H9 (cell line): ENCODE measurements around the gene PLCZ1. TPM values are rescaled to one million over a fixed set of nuclear protein-coding genes. Genes with fewer than 3 reads are reported as not detected.

Experiments
- DNase-seq: peaks from one replicate; pipeline ENCODE4 v3.0.0-alpha.2; 2017
- H2AFZ ChIP-seq: one replicate; pipeline ENCODE4 v1.6.1; 2013; ENCODE audit warnings: mild to moderate bottlenecking, low read length, control low read depth, moderate library complexity
- H2AK5ac ChIP-seq: 2 replicates; pipeline ENCODE4 v1.6.1; 2013; ENCODE audit warnings: low read length, control low read depth, mixed read lengths; ENCODE audit not compliant: insufficient read length
- H2BK120ac ChIP-seq: one replicate; pipeline ENCODE4 v1.6.1; 2013; ENCODE audit warnings: low read depth, mild to moderate bottlenecking, low read length, control low read depth, inconsistent platforms; ENCODE audit not compliant: poor library complexity, severe bottlenecking
- H2BK12ac ChIP-seq: 2 replicates; pipeline ENCODE4 v1.6.1; 2013; ENCODE audit warnings: low read length, control low read depth, mixed read lengths, low read depth; ENCODE audit not compliant: insufficient read length
- H2BK15ac ChIP-seq: 2 replicates; pipeline ENCODE4 v1.6.1; 2013; ENCODE audit warnings: low read depth, low read length, control low read depth
- H2BK20ac ChIP-seq: one replicate; pipeline ENCODE4 v1.6.1; 2013; ENCODE audit warnings: low read depth, mild to moderate bottlenecking, low read length, control low read depth, inconsistent platforms; ENCODE audit not compliant: poor library complexity, severe bottlenecking
- H2BK5ac ChIP-seq: 2 replicates; pipeline ENCODE4 v1.6.1; 2013; ENCODE audit warnings: low read length, control low read depth, mixed read lengths; ENCODE audit not compliant: insufficient read length
- H3K14ac ChIP-seq: 2 replicates; pipeline ENCODE4 v1.6.1; 2013; ENCODE audit warnings: low read length, control low read depth; ENCODE audit not compliant: insufficient read depth
- H3K18ac ChIP-seq: 2 replicates; pipeline ENCODE4 v1.6.1; 2013; ENCODE audit warnings: low read depth, mild to moderate bottlenecking, mixed read lengths, low read length, control low read depth; ENCODE audit not compliant: insufficient read length
- H3K23ac ChIP-seq: 2 replicates; pipeline ENCODE4 v1.6.1; 2013; ENCODE audit warnings: low read length, control low read depth, mixed read lengths, low read depth; ENCODE audit not compliant: insufficient read length
- H3K23me2 ChIP-seq: 2 replicates; pipeline ENCODE4 v1.6.1; 2013; ENCODE audit warnings: low read depth, mild to moderate bottlenecking, mixed read lengths, low read length, control low read depth; ENCODE audit not compliant: insufficient read length, poor library complexity, severe bottlenecking
- H3K27ac ChIP-seq: 2 replicates; pipeline ENCODE4 v1.5.1; 2013; ENCODE audit warnings: low read length, control low read depth, mixed read lengths, low read depth; ENCODE audit not compliant: insufficient read length
- H3K27me3 ChIP-seq: 2 replicates; pipeline ENCODE4 v1.6.1; 2013; ENCODE audit warnings: low read length, control low read depth, inconsistent platforms; ENCODE audit not compliant: insufficient read depth
- H3K4ac ChIP-seq: 2 replicates; pipeline ENCODE4 v1.6.1; 2013; ENCODE audit warnings: low read depth, mild to moderate bottlenecking, control low read depth, inconsistent platforms, low read length, moderate library complexity
- H3K4me1 ChIP-seq: 2 replicates; pipeline ENCODE4 v1.6.1; 2013; ENCODE audit warnings: low read length, control low read depth, inconsistent platforms; ENCODE audit not compliant: insufficient read depth
- H3K4me2 ChIP-seq: 2 replicates; pipeline ENCODE4 v1.6.1; 2013; ENCODE audit warnings: low read length, control low read depth, mixed read lengths; ENCODE audit not compliant: insufficient read length, insufficient read depth
- H3K56ac ChIP-seq: 2 replicates; pipeline ENCODE4 v1.6.1; 2013; ENCODE audit warnings: low read depth, mild to moderate bottlenecking, mixed read lengths, low read length, control low read depth; ENCODE audit not compliant: insufficient read length
- H3K79me1 ChIP-seq: 2 replicates; pipeline ENCODE4 v1.6.1; 2013; ENCODE audit warnings: low read depth, mild to moderate bottlenecking, moderate library complexity, low read length, control low read depth, inconsistent platforms; ENCODE audit not compliant: insufficient read depth, poor library complexity, severe bottlenecking
- H3K79me2 ChIP-seq: 2 replicates; pipeline ENCODE4 v1.6.1; 2013; ENCODE audit warnings: low read length, control low read depth, inconsistent platforms; ENCODE audit not compliant: insufficient read depth
- H3K9ac ChIP-seq: 2 replicates; pipeline ENCODE4 v1.6.1; 2013; ENCODE audit warnings: low read length, control low read depth, mixed read lengths; ENCODE audit not compliant: insufficient read length; ENCODE audit errors: extremely low read depth
- H3K9me3 ChIP-seq: one replicate; pipeline ENCODE4 v1.6.1; 2013; ENCODE audit warnings: low read depth, low read length, inconsistent platforms; ENCODE audit not compliant: control insufficient read depth
- H3T11ph ChIP-seq: one replicate; pipeline ENCODE4 v1.6.1; 2013; ENCODE audit warnings: mild to moderate bottlenecking, low read length, control low read depth, inconsistent platforms
- H4K20me1 ChIP-seq: one replicate; pipeline ENCODE4 v1.6.1; 2013; ENCODE audit not compliant: control insufficient read depth, insufficient read length, insufficient read depth
- H4K5ac ChIP-seq: 2 replicates; pipeline ENCODE4 v1.6.1; 2013; ENCODE audit warnings: low read depth, mild to moderate bottlenecking, mixed read lengths, low read length, control low read depth; ENCODE audit not compliant: insufficient read length
- H4K8ac ChIP-seq: replicated peaks from 2 replicates; pipeline ENCODE4 v1.6.1; 2013; ENCODE audit warnings: low read length, control low read depth, mixed read lengths, low read depth; ENCODE audit not compliant: insufficient read length
- H4K91ac ChIP-seq: 2 replicates; pipeline ENCODE4 v1.6.1; 2013; ENCODE audit warnings: low read depth, mild to moderate bottlenecking, moderate library complexity, mixed read lengths, low read length, control low read depth; ENCODE audit not compliant: insufficient read length
- H3K27ac Mint-ChIP-seq, 3 experiments: 2 replicates in 2 of 3; 3 replicates in 1 of 3; pipeline ENCODE4 v1.8.0; 2020 to 2021; ENCODE audit warnings: mixed read lengths in 3 of 3, mild to moderate bottlenecking in 1 of 3, moderate library complexity in 1 of 3
- H3K27me3 Mint-ChIP-seq: 2 replicates; pipeline ENCODE4 v1.8.0; 2021; ENCODE audit warnings: low read depth, mild to moderate bottlenecking, moderate library complexity, mixed read lengths
- H3K36me3 Mint-ChIP-seq, 3 experiments: 2 replicates in 2 of 3; 3 replicates in 1 of 3; pipeline ENCODE4 v1.8.0; 2020 to 2021; ENCODE audit warnings: low read depth in 3 of 3, mixed read lengths in 3 of 3; ENCODE audit not compliant: insufficient read depth in 1 of 3
- H3K4me1 Mint-ChIP-seq, 2 experiments: 2 replicates each; pipeline ENCODE4 v1.8.0; 2020; ENCODE audit warnings: mixed read lengths in 2 of 2
- H3K4me3 Mint-ChIP-seq, 2 experiments: 2 replicates in 1 of 2; 3 replicates in 1 of 2; pipeline ENCODE4 v1.8.0; 2020 to 2021; ENCODE audit warnings: mild to moderate bottlenecking in 2 of 2, mixed read lengths in 2 of 2, moderate library complexity in 1 of 2
- H3K9me3 Mint-ChIP-seq, 2 experiments: 2 replicates in 1 of 2; 3 replicates in 1 of 2; pipeline ENCODE4 v1.8.0; 2020; ENCODE audit warnings: mild to moderate bottlenecking in 2 of 2, mixed read lengths in 2 of 2, moderate library complexity in 1 of 2
- WGBS: extraction: QIAGEN DNeasy Blood & Tissue Kit; methylation state at CpG from one replicate; pipeline ENCODE4 v1.1.7; 2013; ENCODE audit warnings: missing lambda C conversion rate, low lambda C conversion rate, mixed read lengths; ENCODE audit not compliant: insufficient read length; ENCODE audit errors: extremely low coverage; 5-methylcytosine and 5-hydroxymethylcytosine counted together
- total RNA-seq: library from RNA; stranded (reverse); gene quantifications from 2 replicates; pipeline ENCODE4 v1.2.1, GENCODE V29; 2021
- TF ChIP-seq, protein P1 (sequence below): fragments of 200-600 bp; sonication (generic); conservative IDR thresholded peaks from 3 replicates; pipeline ENCODE4 v1.8.0; 2021; ENCODE audit warnings: antibody characterized with exemption, mild to moderate bottlenecking

The PLCZ1 gene
- total RNA-seq, 1 experiment from 2014 or later: not detected

DNA sequence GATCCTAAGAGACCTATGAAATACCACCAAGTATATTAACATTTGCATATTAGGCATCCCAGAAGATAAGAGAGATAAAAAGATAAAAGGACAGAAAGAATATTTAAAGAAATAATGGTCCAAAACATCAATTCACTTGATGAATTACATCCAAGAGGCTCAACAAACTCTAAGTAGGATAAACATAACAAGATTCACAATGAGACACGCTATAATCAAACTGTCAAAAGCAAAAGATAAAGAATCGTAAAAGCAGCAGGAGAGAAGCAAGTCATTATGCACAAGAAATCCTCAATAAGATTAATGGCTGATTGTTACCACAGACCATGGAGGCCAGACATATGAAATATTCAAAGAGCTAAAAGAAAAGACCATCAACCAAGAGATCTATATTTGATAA lies 79.6 kb downstream of the PLCZ1 start:
- Histone ChIP-seq H3K27me3 (no peaks in the 10 kb centered on the region), H3K79me1 (no peaks in the 10 kb centered on the region), H3K23ac (no peak overlapping the region), H2BK5ac (no peak overlapping the region), H3K4me1 (no peaks in the 10 kb centered on the region; the same call in 1 of the 2 replicates), H3K14ac (no peak overlapping the region), H4K8ac (no peak overlapping the region), H4K91ac (no peak overlapping the region), H4K5ac (no peak overlapping the region), H3K79me2 (no peaks in the 10 kb centered on the region), H3T11ph (no peak overlapping the region), H3K18ac (no peak overlapping the region), H4K20me1 (no peaks in the 10 kb centered on the region), H2BK15ac (no peak overlapping the region), H2BK120ac (no peak overlapping the region), H3K9ac (no peak overlapping the region), H3K9me3 (no peaks in the 10 kb centered on the region), H3K4ac (no peak overlapping the region), H3K4me2 (no peak overlapping the region), H3K27ac (no peak overlapping the region), H3K23me2 (no peaks in the 10 kb centered on the region), H2AK5ac (no peak overlapping the region), H2BK12ac (no peak overlapping the region), H3K56ac (no peak overlapping the region), H2AFZ (no peak overlapping the region), H2BK20ac (no peak overlapping the region)
- no peaks in the 10 kb centered on the region for H3K27me3 Mint-ChIP-seq
- no peak overlapping the region for H3K4me3 Mint-ChIP-seq
- no CpG with 5 or more reads among the region's 2 CpGs for WGBS
- H3K9me3 Mint-ChIP-seq: peaks cover 4 to 10% of the 10 kb centered on the region in 2 experiments; a peak in 4 of 5 replicates
- H3K4me1 Mint-ChIP-seq: peaks cover 12 to 14% of the 10 kb centered on the region in 2 experiments
- no peak overlapping the region; a peak in 1 of 7 replicates for H3K27ac Mint-ChIP-seq
- DNase-seq: no peak
- H3K36me3 Mint-ChIP-seq: peaks cover 0 to 10% (median 0%) of the 10 kb centered on the region in 3 experiments; a peak in 1 of 7 replicates
- TF ChIP-seq, protein P1, sequence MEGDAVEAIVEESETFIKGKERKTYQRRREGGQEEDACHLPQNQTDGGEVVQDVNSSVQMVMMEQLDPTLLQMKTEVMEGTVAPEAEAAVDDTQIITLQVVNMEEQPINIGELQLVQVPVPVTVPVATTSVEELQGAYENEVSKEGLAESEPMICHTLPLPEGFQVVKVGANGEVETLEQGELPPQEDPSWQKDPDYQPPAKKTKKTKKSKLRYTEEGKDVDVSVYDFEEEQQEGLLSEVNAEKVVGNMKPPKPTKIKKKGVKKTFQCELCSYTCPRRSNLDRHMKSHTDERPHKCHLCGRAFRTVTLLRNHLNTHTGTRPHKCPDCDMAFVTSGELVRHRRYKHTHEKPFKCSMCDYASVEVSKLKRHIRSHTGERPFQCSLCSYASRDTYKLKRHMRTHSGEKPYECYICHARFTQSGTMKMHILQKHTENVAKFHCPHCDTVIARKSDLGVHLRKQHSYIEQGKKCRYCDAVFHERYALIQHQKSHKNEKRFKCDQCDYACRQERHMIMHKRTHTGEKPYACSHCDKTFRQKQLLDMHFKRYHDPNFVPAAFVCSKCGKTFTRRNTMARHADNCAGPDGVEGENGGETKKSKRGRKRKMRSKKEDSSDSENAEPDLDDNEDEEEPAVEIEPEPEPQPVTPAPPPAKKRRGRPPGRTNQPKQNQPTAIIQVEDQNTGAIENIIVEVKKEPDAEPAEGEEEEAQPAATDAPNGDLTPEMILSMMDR: no peak
